ENCODE results near the gene DNAJC9.

DNAJC9 gene

DNA sequence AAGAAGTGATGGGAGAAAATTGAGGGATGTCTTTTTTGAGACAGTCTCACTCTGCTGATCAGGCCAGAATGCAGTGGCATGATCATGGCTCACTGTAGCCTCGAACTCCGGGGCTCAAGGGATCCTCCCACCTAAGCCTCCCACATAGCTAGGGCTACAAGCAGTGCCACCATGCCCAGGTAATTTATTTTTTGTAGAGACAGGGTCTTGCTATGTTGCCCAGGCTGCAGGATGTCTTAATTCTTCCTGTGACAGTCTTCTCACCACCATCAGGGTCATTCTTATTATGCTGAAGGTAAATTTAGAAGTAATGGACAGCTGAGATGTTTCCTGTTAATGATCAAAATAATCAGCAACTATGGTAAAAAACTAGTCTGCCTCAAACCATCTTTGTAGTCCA, 7.1 kb downstream of the DNAJC9 start:
- Histone ChIP-seq H3K4me3 (ENCODE audit: control insufficient read depth in 1 of 7, extremely low read depth in 1 of 7, insufficient read depth in 4 of 7, low read depth in 2 of 7, low read length in 6 of 7) (no peak overlapping the region), H3K27me3 (replicated peaks in 2 of 5; ENCODE audit: control insufficient read depth in 4 of 5, insufficient read depth in 5 of 5, low read length in 4 of 5) (no peaks in the 10 kb centered on the region), H3K9me3 (ENCODE audit: control extremely low read depth in 1 of 5, control insufficient read depth in 4 of 5, insufficient read depth in 2 of 5, low read depth in 1 of 5, low read length in 4 of 5) (no peaks in the 10 kb centered on the region), H3K36me3 (ENCODE audit: control insufficient read depth in 4 of 4, insufficient read depth in 4 of 4, low read length in 3 of 4) (peaks cover 17 to 90% (median 36%) of the 10 kb centered on the region in 4 experiments), H3K27ac (ENCODE audit: insufficient read depth in 1 of 2, low read depth in 1 of 2, low read length in 2 of 2, poor library complexity in 1 of 2, severe bottlenecking in 2 of 2) (no peak overlapping the region), H3K4me1 (ENCODE audit: control extremely low read depth in 1 of 4, control insufficient read depth in 4 of 4, insufficient read depth in 4 of 4, low read length in 3 of 4) (peaks cover 14 to 19% (median 16%) of the 10 kb centered on the region in 4 experiments)
- CTCF ChIA-PET, result interaction anchor here (0.9 kb wide), 1 partner anchor 11 kb away, joined by 4 read pairs; no protein-coding TSS in a partner anchor
- 92% methylated on average over 2 of the region's 2 CpGs for WGBS (ENCODE audit: insufficient coverage)
- no peak for DNase-seq
- POLR2A ChIA-PET, result no interaction called here

DNA sequence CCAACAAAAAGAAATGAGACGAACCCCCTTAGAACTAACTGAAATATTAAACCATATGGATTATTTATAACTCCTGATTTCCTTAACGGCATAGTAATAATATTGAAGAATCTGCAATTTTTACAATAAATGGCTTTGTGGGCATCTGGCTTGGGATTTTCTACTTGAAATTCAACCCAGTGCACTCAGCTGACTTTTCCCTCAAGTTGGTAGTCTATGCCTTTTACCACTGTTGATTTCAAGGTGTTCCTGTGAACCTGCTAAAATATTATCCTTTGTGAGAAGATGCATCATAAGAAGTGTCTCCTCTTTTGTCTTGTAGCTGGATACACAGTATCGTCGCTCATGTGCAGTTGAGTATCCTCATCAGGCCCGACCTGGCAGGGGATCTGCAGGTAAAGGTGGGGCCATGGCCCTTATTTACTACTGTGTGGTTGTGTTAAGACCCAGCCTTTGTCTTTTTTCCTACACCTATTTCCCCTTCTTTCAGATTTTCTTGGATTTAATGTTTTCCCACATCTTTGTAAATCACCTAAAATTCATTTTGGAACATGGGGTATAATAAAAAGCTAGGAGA, 8.0 kb downstream of the DNAJC9 start:
- H3K27me3 ChIP-seq (replicated peaks in 2 of 5; ENCODE audit: control insufficient read depth in 4 of 5, insufficient read depth in 5 of 5, low read length in 4 of 5), result no peaks in the 10 kb centered on the region
- no peak for DNase-seq
- ChIA-PET POLR2A (interaction anchor here (0.6 kb wide), 1 partner anchor 13 kb away, joined by 4 read pairs; the partner anchor contains the start of gene MRPS16), CTCF (interaction anchor here (1.0 kb wide), 1 partner anchor 25 kb away, joined by 3 read pairs; no protein-coding TSS in a partner anchor)
- H3K4me1 ChIP-seq (ENCODE audit: control extremely low read depth in 1 of 4, control insufficient read depth in 4 of 4, insufficient read depth in 4 of 4, low read length in 3 of 4), result peaks cover 6 to 11% (median 10%) of the 10 kb centered on the region in 4 experiments
- no peaks in the 10 kb centered on the region for H3K9me3 ChIP-seq (ENCODE audit: control extremely low read depth in 1 of 5, control insufficient read depth in 4 of 5, insufficient read depth in 2 of 5, low read depth in 1 of 5, low read length in 4 of 5)
- no peak overlapping the region for H3K4me3 ChIP-seq (ENCODE audit: control insufficient read depth in 1 of 7, extremely low read depth in 1 of 7, insufficient read depth in 4 of 7, low read depth in 2 of 7, low read length in 6 of 7)
- WGBS (ENCODE audit: insufficient coverage), result 100% methylated on average over 2 of the region's 5 CpGs
- peaks cover 20 to 89% (median 42%) of the 10 kb centered on the region in 4 experiments for H3K36me3 ChIP-seq (ENCODE audit: control insufficient read depth in 4 of 4, insufficient read depth in 4 of 4, low read length in 3 of 4)
- no peak overlapping the region for H3K27ac ChIP-seq (ENCODE audit: insufficient read depth in 1 of 2, low read depth in 1 of 2, low read length in 2 of 2, poor library complexity in 1 of 2, severe bottlenecking in 2 of 2)

DNA sequence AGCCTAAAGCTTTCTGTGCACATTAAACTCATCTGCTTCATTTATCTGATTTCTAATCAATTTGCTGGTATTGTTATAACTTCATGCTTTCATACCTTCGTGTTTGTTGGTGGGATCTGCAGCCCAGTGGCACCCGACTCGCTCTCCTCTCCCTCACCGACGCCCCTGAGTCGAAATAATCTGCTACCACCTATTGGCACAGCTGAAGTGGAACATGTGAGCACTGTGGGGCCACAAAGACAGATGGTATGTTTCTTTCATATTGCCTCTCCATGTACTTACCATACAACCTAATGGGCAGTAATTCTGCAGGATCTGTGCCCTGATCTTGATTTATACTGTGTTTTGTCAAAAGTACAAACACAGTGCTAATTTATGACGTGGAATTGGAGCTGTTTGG, 12.4 kb downstream of the DNAJC9 start:
- ChIA-PET CTCF (interaction anchor here (1.1 kb wide), 1 partner anchor 12 kb away, joined by 3 read pairs; the partner anchor contains the start of gene DNAJC9), POLR2A (no interaction called here)
- Histone ChIP-seq H3K27me3 (replicated peaks in 2 of 5; ENCODE audit: control insufficient read depth in 4 of 5, insufficient read depth in 5 of 5, low read length in 4 of 5) (no peaks in the 10 kb centered on the region), H3K4me3 (ENCODE audit: control insufficient read depth in 1 of 7, extremely low read depth in 1 of 7, insufficient read depth in 4 of 7, low read depth in 2 of 7, low read length in 6 of 7) (no peak overlapping the region), H3K27ac (ENCODE audit: insufficient read depth in 1 of 2, low read depth in 1 of 2, low read length in 2 of 2, poor library complexity in 1 of 2, severe bottlenecking in 2 of 2) (no peak overlapping the region), H3K36me3 (ENCODE audit: control insufficient read depth in 4 of 4, insufficient read depth in 4 of 4, low read length in 3 of 4) (peaks cover 15 to 73% (median 40%) of the 10 kb centered on the region in 4 experiments), H3K9me3 (ENCODE audit: control extremely low read depth in 1 of 5, control insufficient read depth in 4 of 5, insufficient read depth in 2 of 5, low read depth in 1 of 5, low read length in 4 of 5) (no peaks in the 10 kb centered on the region), H3K4me1 (ENCODE audit: control extremely low read depth in 1 of 4, control insufficient read depth in 4 of 4, insufficient read depth in 4 of 4, low read length in 3 of 4) (peaks cover 0 to 10% (median 5%) of the 10 kb centered on the region in 4 experiments)
- DNase-seq, result no peak
- 100% methylated on average over 1 of the region's 7 CpGs for WGBS (ENCODE audit: insufficient coverage)

DNA sequence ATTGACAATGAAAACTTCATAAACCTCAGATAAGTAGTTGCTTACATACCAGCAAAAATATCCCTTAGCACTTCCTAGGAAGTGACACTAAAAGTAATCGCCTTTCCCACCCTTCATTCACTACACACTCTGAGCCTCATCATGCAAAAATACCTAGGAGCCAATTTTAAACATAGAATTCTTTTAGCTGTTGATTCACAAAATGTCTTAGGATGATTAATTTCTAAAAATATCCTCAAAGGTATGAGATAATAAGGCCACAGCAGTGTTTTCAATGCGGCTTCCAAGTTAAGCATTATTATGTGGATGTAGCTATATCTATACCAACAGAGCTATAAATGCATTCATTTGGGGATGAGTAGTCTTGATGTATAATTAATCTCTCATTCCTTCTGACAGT, 13.2 kb downstream of the DNAJC9 start:
- WGBS (ENCODE audit: insufficient coverage), result 100% methylated on average over 1 of the region's 2 CpGs
- Histone ChIP-seq H3K27me3 (replicated peaks in 2 of 5; ENCODE audit: control insufficient read depth in 4 of 5, insufficient read depth in 5 of 5, low read length in 4 of 5) (no peaks in the 10 kb centered on the region), H3K27ac (ENCODE audit: insufficient read depth in 1 of 2, low read depth in 1 of 2, low read length in 2 of 2, poor library complexity in 1 of 2, severe bottlenecking in 2 of 2) (no peak overlapping the region), H3K9me3 (ENCODE audit: control extremely low read depth in 1 of 5, control insufficient read depth in 4 of 5, insufficient read depth in 2 of 5, low read depth in 1 of 5, low read length in 4 of 5) (no peaks in the 10 kb centered on the region), H3K4me1 (ENCODE audit: control extremely low read depth in 1 of 4, control insufficient read depth in 4 of 4, insufficient read depth in 4 of 4, low read length in 3 of 4) (peaks cover 0 to 17% (median 10%) of the 10 kb centered on the region in 4 experiments), H3K4me3 (ENCODE audit: control insufficient read depth in 1 of 7, extremely low read depth in 1 of 7, insufficient read depth in 4 of 7, low read depth in 2 of 7, low read length in 6 of 7) (no peak overlapping the region), H3K36me3 (ENCODE audit: control insufficient read depth in 4 of 4, insufficient read depth in 4 of 4, low read length in 3 of 4) (peaks cover 12 to 65% (median 33%) of the 10 kb centered on the region in 4 experiments)
- DNase-seq, result no peak
- ChIA-PET POLR2A (no interaction called here), CTCF (interaction anchor here (1.1 to 2.0 kb wide), 3 partner anchors 13 to 20 kb away, joined by 3 to 8 read pairs (median 8); partner anchors contain the start of genes DNAJC9 and MRPS16)

GRCh38 chr10:73232887-73233286, 14.2 kb downstream of the DNAJC9 start:
- DNase-seq, result peak; percentile 38 to 68 (median 66)
- no peaks in the 10 kb centered on the region for H3K9me3 ChIP-seq (ENCODE audit: control extremely low read depth in 1 of 5, control insufficient read depth in 4 of 5, insufficient read depth in 2 of 5, low read depth in 1 of 5, low read length in 4 of 5)
- 97% methylated on average over 6 of the region's 8 CpGs for WGBS (ENCODE audit: insufficient coverage)
- peaks cover 0 to 24% (median 10%) of the 10 kb centered on the region in 4 experiments for H3K4me1 ChIP-seq (ENCODE audit: control extremely low read depth in 1 of 4, control insufficient read depth in 4 of 4, insufficient read depth in 4 of 4, low read length in 3 of 4)
- no peaks in the 10 kb centered on the region for H3K27me3 ChIP-seq (replicated peaks in 2 of 5; ENCODE audit: control insufficient read depth in 4 of 5, insufficient read depth in 5 of 5, low read length in 4 of 5)
- POLR2A ChIA-PET, result no interaction called here
- no peak overlapping the region for H3K27ac ChIP-seq (ENCODE audit: insufficient read depth in 1 of 2, low read depth in 1 of 2, low read length in 2 of 2, poor library complexity in 1 of 2, severe bottlenecking in 2 of 2)
- no peak overlapping the region for H3K4me3 ChIP-seq (ENCODE audit: control insufficient read depth in 1 of 7, extremely low read depth in 1 of 7, insufficient read depth in 4 of 7, low read depth in 2 of 7, low read length in 6 of 7)
- CTCF ChIA-PET, result interaction anchor here (0.9 to 2.0 kb wide), 5 partner anchors 11 to 31 kb away, joined by 3 to 8 read pairs (median 7); partner anchors contain the start of genes DNAJC9 and MRPS16
- H3K36me3 ChIP-seq (ENCODE audit: control insufficient read depth in 4 of 4, insufficient read depth in 4 of 4, low read length in 3 of 4), result peaks cover 14 to 57% (median 31%) of the 10 kb centered on the region in 4 experiments

DNA sequence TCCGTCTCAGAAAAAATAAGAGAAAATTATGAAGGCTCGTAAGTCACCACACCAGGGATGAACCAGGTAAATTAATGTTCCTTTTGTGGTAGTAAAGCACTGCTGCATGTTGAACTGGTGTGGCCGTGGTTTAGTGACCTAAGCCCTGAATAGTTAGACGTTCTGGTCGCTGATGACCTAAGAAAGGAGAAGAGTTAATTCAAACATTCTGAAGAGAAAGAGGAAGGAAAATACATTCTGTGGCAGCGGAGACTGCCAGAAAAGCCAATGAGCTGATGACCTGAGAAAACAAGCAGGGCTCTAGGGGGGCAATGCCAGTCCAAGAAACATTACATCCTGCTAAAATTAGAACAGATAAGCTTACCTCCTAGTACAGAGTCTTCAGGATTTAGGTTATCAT, 17.5 kb downstream of the DNAJC9 start:
- Histone ChIP-seq H3K4me3 (ENCODE audit: control insufficient read depth in 1 of 7, extremely low read depth in 1 of 7, insufficient read depth in 4 of 7, low read depth in 2 of 7, low read length in 6 of 7) (peak overlapping the region in 1 of 7 experiments; percentile 43), H3K9me3 (ENCODE audit: control extremely low read depth in 1 of 5, control insufficient read depth in 4 of 5, insufficient read depth in 2 of 5, low read depth in 1 of 5, low read length in 4 of 5) (no peaks in the 10 kb centered on the region), H3K4me1 (ENCODE audit: control extremely low read depth in 1 of 4, control insufficient read depth in 4 of 4, insufficient read depth in 4 of 4, low read length in 3 of 4) (peaks cover 0 to 24% (median 10%) of the 10 kb centered on the region in 4 experiments), H3K36me3 (ENCODE audit: control insufficient read depth in 4 of 4, insufficient read depth in 4 of 4, low read length in 3 of 4) (peaks cover 8 to 33% (median 22%) of the 10 kb centered on the region in 4 experiments), H3K27ac (ENCODE audit: insufficient read depth in 1 of 2, low read depth in 1 of 2, low read length in 2 of 2, poor library complexity in 1 of 2, severe bottlenecking in 2 of 2) (peak overlapping the region in 1 of 2 experiments; percentile 7), H3K27me3 (replicated peaks in 2 of 5; ENCODE audit: control insufficient read depth in 4 of 5, insufficient read depth in 5 of 5, low read length in 4 of 5) (no peaks in the 10 kb centered on the region)
- POLR2A ChIA-PET, result no interaction called here
- 29% methylated on average over 5 of the region's 6 CpGs for WGBS (ENCODE audit: insufficient coverage)
- CTCF ChIA-PET, result no interaction called here
- DNase-seq, result peak in 2 of 3 donors; percentile 37 to 49

DNA sequence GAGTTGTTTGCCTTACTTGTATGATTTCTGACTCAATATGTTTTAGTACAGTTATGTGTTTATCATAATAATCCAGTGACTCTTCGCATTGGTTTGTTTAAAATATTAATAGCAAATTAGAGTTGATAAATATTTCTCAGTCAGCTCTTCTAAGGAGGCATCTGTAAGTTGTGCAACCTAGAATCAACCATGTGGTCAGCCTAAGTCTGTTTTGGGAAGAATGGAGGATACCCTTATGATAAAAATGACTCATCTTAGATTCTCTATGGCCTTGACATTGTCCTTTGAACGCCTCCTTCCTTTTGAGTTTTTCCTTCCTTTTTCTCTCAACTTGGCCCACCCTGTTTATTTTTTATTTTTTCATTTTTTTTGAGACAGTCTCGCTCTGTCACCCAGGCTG, 18.8 kb downstream of the DNAJC9 start:
- ChIA-PET POLR2A (no interaction called here), CTCF (no interaction called here)
- DNase-seq, result no peak
- peaks cover 0 to 24% (median 10%) of the 10 kb centered on the region in 4 experiments for H3K4me1 ChIP-seq (ENCODE audit: control extremely low read depth in 1 of 4, control insufficient read depth in 4 of 4, insufficient read depth in 4 of 4, low read length in 3 of 4)
- H3K36me3 ChIP-seq (ENCODE audit: control insufficient read depth in 4 of 4, insufficient read depth in 4 of 4, low read length in 3 of 4), result peaks cover 8 to 22% (median 15%) of the 10 kb centered on the region in 4 experiments
- WGBS (ENCODE audit: insufficient coverage), result 86% methylated on average over 2 of the region's 3 CpGs
- H3K27me3 ChIP-seq (replicated peaks in 2 of 5; ENCODE audit: control insufficient read depth in 4 of 5, insufficient read depth in 5 of 5, low read length in 4 of 5), result no peaks in the 10 kb centered on the region
- H3K9me3 ChIP-seq (ENCODE audit: control extremely low read depth in 1 of 5, control insufficient read depth in 4 of 5, insufficient read depth in 2 of 5, low read depth in 1 of 5, low read length in 4 of 5), result no peaks in the 10 kb centered on the region
- peak overlapping the region in 1 of 2 experiments; percentile 10 for H3K27ac ChIP-seq (ENCODE audit: insufficient read depth in 1 of 2, low read depth in 1 of 2, low read length in 2 of 2, poor library complexity in 1 of 2, severe bottlenecking in 2 of 2)
- H3K4me3 ChIP-seq (ENCODE audit: control insufficient read depth in 1 of 7, extremely low read depth in 1 of 7, insufficient read depth in 4 of 7, low read depth in 2 of 7, low read length in 6 of 7), result no peak overlapping the region

All from common myeloid progenitor, CD34-positive (primary cell).